Activated CD8-positive, alpha-beta memory T cell treated with anti-CD3 and anti-CD28 coated beads for 24 hours (primary cell): ENCODE results near the gene ELAC2.

Experiments
- DNase-seq: peaks from one replicate; pipeline ENCODE4 v3.0.0-alpha.2; 2020

Gene ELAC2

GRCh38 chr17:12947047-12947446 is 70.8 kb downstream of the ELAC2 start:
- no peak for DNase-seq
